Measurements from ENCODE around the gene MALT1. TPM values are rescaled to one million over a fixed set of nuclear protein-coding genes. Genes with fewer than 3 reads are reported as not detected.

Gene MALT1
- total RNA-seq, 1 donor from 2014 or later, result 29.7 TPM

- Mint-ChIP-seq H3K36me3 (no peaks in the 10 kb centered on the region), H3K9me3 (no peaks in the 10 kb centered on the region), H3K27ac (no peak overlapping the region), H3K4me3 (no peak overlapping the region), H3K4me1 (ENCODE audit: unreplicated experiment) (peaks cover 16% of the 10 kb centered on the region), H3K27me3 (peaks cover 36% of the 10 kb centered on the region)
- no peak for DNase-seq (ENCODE audit: extremely low spot score, unreplicated experiment)
- TF ChIP-seq CTCF (conservative IDR thresholded peaks at IDR 0.05), result no peak
Observed at GRCh38 chr18:58761241-58761969, 90.1 kb downstream of the MALT1 start.

- peak; percentile 55 for DNase-seq (ENCODE audit: extremely low spot score, unreplicated experiment)
- H3K27ac Mint-ChIP-seq, result no peak overlapping the region
- H3K4me1 Mint-ChIP-seq (ENCODE audit: unreplicated experiment), result peaks cover 22% of the 10 kb centered on the region
- no peaks in the 10 kb centered on the region for H3K36me3 Mint-ChIP-seq
- H3K27me3 Mint-ChIP-seq, result peaks cover 39% of the 10 kb centered on the region
- H3K4me3 Mint-ChIP-seq, result no peak overlapping the region
- no peaks in the 10 kb centered on the region for H3K9me3 Mint-ChIP-seq
- no peak for TF ChIP-seq CTCF (conservative IDR thresholded peaks at IDR 0.05)
Observed at GRCh38 chr18:58761970-58762780, 90.9 kb downstream of the MALT1 start.

GRCh38 chr18:58762781-58763171 is 91.5 kb downstream of the MALT1 start:
- TF ChIP-seq CTCF (conservative IDR thresholded peaks at IDR 0.05), result no peak
- peak; percentile 53 for DNase-seq (ENCODE audit: extremely low spot score, unreplicated experiment)
- no peak overlapping the region for H3K4me3 Mint-ChIP-seq
- H3K27ac Mint-ChIP-seq, result no peak overlapping the region
- peaks cover 41% of the 10 kb centered on the region for H3K27me3 Mint-ChIP-seq
- H3K9me3 Mint-ChIP-seq, result no peaks in the 10 kb centered on the region
- H3K36me3 Mint-ChIP-seq, result no peaks in the 10 kb centered on the region
- peaks cover 25% of the 10 kb centered on the region for H3K4me1 Mint-ChIP-seq (ENCODE audit: unreplicated experiment)

- Mint-ChIP-seq H3K9me3 (no peaks in the 10 kb centered on the region), H3K27ac (no peak overlapping the region), H3K27me3 (peaks cover 49% of the 10 kb centered on the region), H3K36me3 (no peaks in the 10 kb centered on the region), H3K4me3 (no peak overlapping the region), H3K4me1 (ENCODE audit: unreplicated experiment) (peaks cover 32% of the 10 kb centered on the region)
- no peak for TF ChIP-seq CTCF (conservative IDR thresholded peaks at IDR 0.05)
- peak; percentile 7 for DNase-seq (ENCODE audit: extremely low spot score, unreplicated experiment)
Observed at GRCh38 chr18:58766164-58766563, 94.9 kb downstream of the MALT1 start.

- Mint-ChIP-seq H3K4me1 (ENCODE audit: unreplicated experiment) (peaks cover 24% of the 10 kb centered on the region), H3K9me3 (no peaks in the 10 kb centered on the region), H3K4me3 (no peak overlapping the region), H3K27me3 (peaks cover 45% of the 10 kb centered on the region), H3K27ac (no peak overlapping the region), H3K36me3 (no peaks in the 10 kb centered on the region)
- TF ChIP-seq CTCF (conservative IDR thresholded peaks at IDR 0.05), result no peak
- no peak for DNase-seq (ENCODE audit: extremely low spot score, unreplicated experiment)
Observed at GRCh38 chr18:58766946-58767345, 95.7 kb downstream of the MALT1 start.

Measured in type B pancreatic cell (in vitro differentiated cells).